HUES64 (cell line): ENCODE data around the gene RNF7.
A peak's percentile ranks its signal among the peaks of the same experiment; 100 is the strongest.
"Not testable (repeated sequence)": the region's sequence is repeated elsewhere in the genome, so short reads cannot be mapped to it uniquely, and the experiment has no call there.

Experiments
- H3K27ac ChIP-seq: 2 replicates; pipeline ENCODE4 v1.7.0; 2013; ENCODE audit warnings: low read depth, low read length, inconsistent platforms
- H3K27me3 ChIP-seq: 2 replicates; pipeline ENCODE4 v1.6.1; 2013; ENCODE audit warnings: mild to moderate bottlenecking, low read length; ENCODE audit not compliant: insufficient read depth
- H3K36me3 ChIP-seq: 2 replicates; pipeline ENCODE4 v1.6.1; 2013; ENCODE audit warnings: mild to moderate bottlenecking, low read length; ENCODE audit not compliant: insufficient read depth
- H3K4me1 ChIP-seq: 2 replicates; pipeline ENCODE4 v1.6.1; 2013; ENCODE audit warnings: mild to moderate bottlenecking, low read length, moderate library complexity; ENCODE audit not compliant: insufficient read depth
- H3K4me3 ChIP-seq: 2 replicates; pipeline ENCODE4 v1.5.1; 2013; ENCODE audit warnings: mild to moderate bottlenecking, low read length, moderate library complexity
- H3K9ac ChIP-seq: 2 replicates; pipeline ENCODE4 v1.6.1; 2013; ENCODE audit warnings: mild to moderate bottlenecking, low read depth, low read length
- H3K9me3 ChIP-seq: 2 replicates; pipeline ENCODE4 v1.6.1; 2013; ENCODE audit warnings: low read depth, low read length; ENCODE audit not compliant: insufficient read depth
- WGBS: fragments of 150-250, 120-280 bp; methylation state at CpG from one replicate; pipeline ENCODE4 v1.1.7; 2013; ENCODE audit warnings: missing lambda C conversion rate; 5-methylcytosine and 5-hydroxymethylcytosine counted together

RNF7 gene

GRCh38 chr3:141735770-141736465 lies 2.2 kb upstream of the RNF7 start:
- Histone ChIP-seq H3K4me1 (peaks cover 17% of the 10 kb centered on the region), H3K27ac (no peak overlapping the region), H3K4me3 (no peak overlapping the region), H3K9ac (no peak overlapping the region), H3K36me3 (peaks cover 12% of the 10 kb centered on the region; the same call in 1 of the 2 replicates), H3K27me3 (no peaks in the 10 kb centered on the region), H3K9me3 (no peaks in the 10 kb centered on the region)
- WGBS: 87% methylated on average over 7 of the region's 7 CpGs

- no peak overlapping the region for H3K9ac ChIP-seq
- H3K4me3 ChIP-seq: no peak overlapping the region
- H3K9me3 ChIP-seq: no peaks in the 10 kb centered on the region
- H3K27me3 ChIP-seq: no peaks in the 10 kb centered on the region
- WGBS: 96% methylated on average over 10 of the region's 10 CpGs
- H3K27ac ChIP-seq: no peak overlapping the region
- H3K36me3 ChIP-seq: peaks cover 17% of the 10 kb centered on the region; the same call in 1 of the 2 replicates
- H3K4me1 ChIP-seq: peaks cover 20% of the 10 kb centered on the region
These were observed 1.0 kb upstream of the RNF7 start for GRCh38 chr3:141737093-141737492.

GRCh38 chr3:141737678-141738021 lies 448 bp upstream of the RNF7 start:
- 8% methylated on average over 3 of the region's 3 CpGs for WGBS
- Histone ChIP-seq H3K27me3 (no peaks in the 10 kb centered on the region), H3K36me3 (peaks cover 20% of the 10 kb centered on the region), H3K4me1 (peaks cover 20% of the 10 kb centered on the region), H3K4me3 (peak overlapping the region; percentile 97), H3K9ac (peak overlapping the region; percentile 36; the same call in 1 of the 2 replicates), H3K27ac (no peak overlapping the region), H3K9me3 (no peaks in the 10 kb centered on the region)

GRCh38 chr3:141738891-141739363 lies 829 bp downstream of the RNF7 start:
- peak overlapping the region; percentile 97 for H3K4me3 ChIP-seq
- H3K9me3 ChIP-seq: no peaks in the 10 kb centered on the region
- peaks cover 32% of the 10 kb centered on the region for H3K36me3 ChIP-seq
- peak overlapping the region; percentile 97 for H3K9ac ChIP-seq
- H3K27ac ChIP-seq: peak overlapping the region; percentile 83
- H3K27me3 ChIP-seq: no peaks in the 10 kb centered on the region
- WGBS: under 1% methylated on average over 11 of the region's 11 CpGs
- peaks cover 20% of the 10 kb centered on the region for H3K4me1 ChIP-seq

GRCh38 chr3:141739731-141740130 lies 1.6 kb downstream of the RNF7 start:
- WGBS: 89% methylated on average over 2 of the region's 2 CpGs

GRCh38 chr3:141740349-141740748 lies 2.3 kb downstream of the RNF7 start:
- Histone ChIP-seq H3K27me3 (no peaks in the 10 kb centered on the region), H3K4me3 (peak overlapping the region; percentile 97; the same call in 1 of the 2 replicates), H3K27ac (no peak overlapping the region), H3K9me3 (no peaks in the 10 kb centered on the region), H3K36me3 (peaks cover 46% of the 10 kb centered on the region), H3K4me1 (peaks cover 20% of the 10 kb centered on the region), H3K9ac (peak overlapping the region; percentile 16; the same call in 1 of the 2 replicates)

More at GRCh38 chr3:141739731-141740130, 1.6 kb downstream of the RNF7 start:
- Histone ChIP-seq H3K4me3 (peak overlapping the region; percentile 97), H3K9ac (peak overlapping the region; percentile 97), H3K27ac (no peak overlapping the region), H3K27me3 (no peaks in the 10 kb centered on the region), H3K9me3 (no peaks in the 10 kb centered on the region), H3K4me1 (peaks cover 20% of the 10 kb centered on the region), H3K36me3 (peaks cover 40% of the 10 kb centered on the region)

GRCh38 chr3:141743305-141743704 lies 5.2 kb downstream of the RNF7 start:
- Histone ChIP-seq H3K4me1 (peaks cover 20% of the 10 kb centered on the region), H3K4me3 (no peak overlapping the region), H3K27me3 (no peaks in the 10 kb centered on the region), H3K9ac (no peak overlapping the region), H3K9me3 (no peaks in the 10 kb centered on the region), H3K27ac (no peak overlapping the region), H3K36me3 (peaks cover 72% of the 10 kb centered on the region)
- 91% methylated on average over 1 of the region's 1 CpG for WGBS

- H3K36me3 ChIP-seq: peaks cover 63% of the 10 kb centered on the region
- no peak overlapping the region for H3K4me3 ChIP-seq
- H3K27ac ChIP-seq: no peak overlapping the region
- no peak overlapping the region for H3K9ac ChIP-seq
- H3K9me3 ChIP-seq: no peaks in the 10 kb centered on the region
- WGBS: 97% methylated on average over 4 of the region's 4 CpGs
- H3K27me3 ChIP-seq: no peaks in the 10 kb centered on the region
- no peaks in the 10 kb centered on the region for H3K4me1 ChIP-seq
These were observed 8.9 kb downstream of the RNF7 start for GRCh38 chr3:141746962-141747361.

- H3K27ac ChIP-seq: no peak overlapping the region
- no peak overlapping the region for H3K9ac ChIP-seq
- H3K27me3 ChIP-seq: no peaks in the 10 kb centered on the region
- H3K4me1 ChIP-seq: no peaks in the 10 kb centered on the region
- no peak overlapping the region for H3K4me3 ChIP-seq
- WGBS: 74% methylated on average over 3 of the region's 3 CpGs
- H3K9me3 ChIP-seq: no peaks in the 10 kb centered on the region
- H3K36me3 ChIP-seq: peaks cover 7% of the 10 kb centered on the region
These were observed 15.3 kb downstream of the RNF7 start for GRCh38 chr3:141753399-141753798.

- Histone ChIP-seq H3K27ac (no peak overlapping the region), H3K4me1 (no peaks in the 10 kb centered on the region), H3K9ac (no peak overlapping the region), H3K27me3 (no peaks in the 10 kb centered on the region), H3K9me3 (no peaks in the 10 kb centered on the region), H3K36me3 (peaks cover 5% of the 10 kb centered on the region), H3K4me3 (no peak overlapping the region)
- 71% methylated on average over 1 of the region's 1 CpG for WGBS
These were observed 15.9 kb downstream of the RNF7 start for GRCh38 chr3:141754032-141754431.

GRCh38 chr3:141762552-141762951 lies 24.5 kb downstream of the RNF7 start:
- 21% methylated on average over 17 of the region's 19 CpGs for WGBS
- not testable (repeated sequence) for H3K27me3 ChIP-seq

More at GRCh38 chr3:141762552-141762951, 24.5 kb downstream of the RNF7 start:
- H3K9me3 ChIP-seq, H3K27ac ChIP-seq, H3K36me3 ChIP-seq, H3K4me1 ChIP-seq: not testable (repeated sequence)
- Histone ChIP-seq H3K9ac (peak overlapping the region; percentile 78; the same call in 1 of the 2 replicates), H3K4me3 (peak overlapping the region; percentile 46)
